SK-N-SH (cell line): ENCODE data around the gene RREB1. TPM values are rescaled to one million over a fixed set of nuclear protein-coding genes. Genes with fewer than 3 reads are reported as not detected.

ENCODE experiments used
- CTCF ChIA-PET: fragments of 300-600, 350-600 bp; formaldehyde crosslinking; extraction: SDS; loops from one replicate; lab custom pipeline; 2021; lab: Yijun Ruan, JAX
- POLR2A ChIA-PET: fragments of 350-600 bp; sonication (Branson Sonifier 250); formaldehyde crosslinking; extraction: SDS; loops from one replicate; lab custom pipeline; 2020; ENCODE audit warnings: antibody characterized with exemption, inconsistent platforms; lab: Yijun Ruan, JAX
- DNase-seq: peaks from one replicate; pipeline ENCODE4 v3.0.0; 2012
- H2AFZ ChIP-seq: fragments of 200-600 bp; sonication (generic); 2 replicates; pipeline ENCODE4 v1.8.1; 2016; ENCODE audit warnings: antibody characterized with exemption, mild to moderate bottlenecking, low read depth
- H3F3A ChIP-seq: fragments of 200-600 bp; sonication (generic); replicated peaks from 2 replicates; pipeline ENCODE3; 2016; ENCODE audit warnings: antibody characterized with exemption, mild to moderate bottlenecking; ENCODE audit not compliant: insufficient read depth
- H3K27ac ChIP-seq, 2 experiments: fragments of 200-500 bp in 1 of 2; fragments of 200-600 bp in 1 of 2; sonication (Bioruptor generic) in 1 of 2; sonication (generic), shearing (Covaris generic) in 1 of 2; 2 replicates each; pipeline versions ENCODE4 v1.5.1 to v1.6.1; 2014 to 2016; ENCODE audit warnings: low read depth in 2 of 2, inconsistent platforms in 1 of 2, low read length in 1 of 2, mild to moderate bottlenecking in 1 of 2, mixed read lengths in 1 of 2
- H3K27me3 ChIP-seq: fragments of 200-600 bp; sonication (generic), shearing (Covaris generic); 2 replicates; pipeline ENCODE4 v1.6.1; 2016; ENCODE audit warnings: mixed run types; ENCODE audit not compliant: insufficient read depth
- H3K36me3 ChIP-seq, 2 experiments: fragments of 200-500 bp in 1 of 2; fragments of 200-600 bp in 1 of 2; sonication (Bioruptor generic) in 1 of 2; sonication (generic) in 1 of 2; replicated peaks in 1 of 2; 2 replicates each; pipeline versions ENCODE3 to v1.5.1; 2014 to 2016; ENCODE audit warnings: low read length in 1 of 2, mild to moderate bottlenecking in 1 of 2; ENCODE audit not compliant: insufficient read depth in 2 of 2, control insufficient read depth in 1 of 2
- H3K4me1 ChIP-seq, 2 experiments: fragments of 200-500 bp in 1 of 2; fragments of 200-600 bp in 1 of 2; sonication (Bioruptor generic) in 1 of 2; sonication (generic), shearing (Covaris generic) in 1 of 2; 2 replicates each; pipeline versions ENCODE4 v1.5.1 to v1.6.1; 2014 to 2016; ENCODE audit warnings: low read depth in 1 of 2, low read length in 1 of 2, mixed run types in 1 of 2; ENCODE audit not compliant: insufficient read depth in 2 of 2, control insufficient read depth in 1 of 2
- H3K4me2 ChIP-seq: fragments of 200-600 bp; sonication (generic), shearing (Covaris generic); 2 replicates; pipeline ENCODE4 v1.6.1; 2017; ENCODE audit warnings: mixed run types
- H3K4me3 ChIP-seq, 2 experiments: fragments of 200-500 bp in 1 of 2; fragments of 200-600 bp in 1 of 2; sonication (Bioruptor generic) in 1 of 2; sonication (generic), shearing (Covaris generic) in 1 of 2; 2 replicates each; pipeline versions ENCODE4 v1.5.1 to v1.8.1; 2014 to 2016; ENCODE audit warnings: low read depth in 2 of 2, inconsistent platforms in 1 of 2, low read length in 1 of 2, mild to moderate bottlenecking in 1 of 2, mixed read lengths in 1 of 2, moderate library complexity in 1 of 2
- H3K79me2 ChIP-seq: fragments of 200-600 bp; sonication (generic); 2 replicates; pipeline ENCODE4 v1.8.1; 2017; ENCODE audit warnings: mild to moderate bottlenecking; ENCODE audit not compliant: insufficient read depth
- H3K9ac ChIP-seq: fragments of 200-600 bp; sonication (generic); 2 replicates; pipeline ENCODE4 v1.6.1; 2017; ENCODE audit warnings: mixed run types
- H3K9me2 ChIP-seq: fragments of 200-600 bp; sonication (generic); 2 replicates; pipeline ENCODE4 v1.6.1; 2017; ENCODE audit warnings: mixed run types
- H3K9me3 ChIP-seq: fragments of 200-600 bp; sonication (generic); 2 replicates; pipeline ENCODE4 v1.6.1; 2017; ENCODE audit warnings: mixed run types, mild to moderate bottlenecking, moderate library complexity
- H4K20me1 ChIP-seq: fragments of 200-600 bp; sonication (generic); 2 replicates; pipeline ENCODE4 v1.6.1; 2017; ENCODE audit warnings: mild to moderate bottlenecking, mixed run types; ENCODE audit not compliant: insufficient read depth
- ELF1 ChIP-seq: IDR thresholded peaks from 2 replicates; pipeline ENCODE4 v1.4.0; 2012
- EP300 ChIP-seq, 2 experiments: IDR thresholded peaks; 2 replicates each; pipeline versions ENCODE4 v1.4.0 to v1.6.1; 2012; ENCODE audit warnings: borderline replicate concordance in 1 of 2, low read depth in 1 of 2, low read length in 1 of 2
- EZH2phosphoT487 ChIP-seq: fragments of 200-600 bp; sonication (generic); IDR thresholded peaks from 2 replicates; pipeline ENCODE4 v1.6.1; 2017; ENCODE audit warnings: low read depth, mixed run types, mild to moderate bottlenecking, antibody characterized with exemption, moderate library complexity, borderline replicate concordance
- FOXJ3 ChIP-seq: sonication (generic); formaldehyde crosslinking; IDR thresholded peaks from 2 replicates; pipeline ENCODE4 v1.5.1; 2020; ENCODE audit warnings: mild to moderate bottlenecking, missing genetic modification reagents
- FOXM1 ChIP-seq: IDR thresholded peaks from 2 replicates; pipeline ENCODE4 v1.4.0; 2012; ENCODE audit warnings: low read depth, mild to moderate bottlenecking
- GATA2 ChIP-seq: sonication (generic); formaldehyde crosslinking; IDR thresholded peaks from 2 replicates; pipeline ENCODE4 v1.5.0; 2020; ENCODE audit warnings: mild to moderate bottlenecking, missing genetic modification reagents
- JUND ChIP-seq: IDR thresholded peaks from 2 replicates; pipeline ENCODE4 v1.4.0; 2012
- MEF2A ChIP-seq: IDR thresholded peaks from 2 replicates; pipeline ENCODE4 v1.4.0; 2012; ENCODE audit warnings: low read depth, borderline replicate concordance
- NFIC ChIP-seq: IDR thresholded peaks from 2 replicates; pipeline ENCODE4 v1.4.0; 2012; ENCODE audit warnings: borderline replicate concordance
- POLR2AphosphoS5 ChIP-seq: IDR thresholded peaks from 2 replicates; pipeline ENCODE4 v1.6.1; 2012; ENCODE audit warnings: low read depth, low read length
- SIN3A ChIP-seq: IDR thresholded peaks from 2 replicates; pipeline ENCODE4 v1.6.1; 2012; ENCODE audit warnings: low read depth, mild to moderate bottlenecking, low read length, moderate library complexity, borderline replicate concordance
- SMC3 ChIP-seq: IDR thresholded peaks from 2 replicates; pipeline ENCODE4 v1.6.1; 2012; ENCODE audit warnings: low read depth, low read length, improper control_type of control experiment
- YY1 ChIP-seq: IDR thresholded peaks from 2 replicates; pipeline ENCODE4 v1.4.0; 2012; ENCODE audit warnings: low read depth, mild to moderate bottlenecking
- WGBS: methylation state at CpG from one replicate; pipeline ENCODE4 v1.1.6; 2017; ENCODE audit warnings: low lambda C conversion rate; 5-methylcytosine and 5-hydroxymethylcytosine counted together
- polyA plus RNA-seq, 3 experiments: library from polyadenylated mRNA; depleted of rRNA; stranded (reverse); fragments of >200 nt; gene quantifications; 2 replicates each; pipeline ENCODE4 v1.2.3, GENCODE V29; 2012
- TF ChIP-seq, protein P1 (sequence below): fragments of 150-350 bp; IDR thresholded peaks from 2 replicates; pipeline ENCODE4 v1.6.1; 2017; ENCODE audit warnings: antibody characterized with exemption, low read length, low read depth, borderline replicate concordance
- TF ChIP-seq, protein P2 (sequence below): IDR thresholded peaks from 2 replicates; pipeline ENCODE4 v1.4.0; 2012; ENCODE audit warnings: low read depth, borderline replicate concordance

Gene RREB1
- polyA plus RNA-seq, 1 of the 3 experiments (the other 2 are of a cell fraction): 2.0 TPM

DNA sequence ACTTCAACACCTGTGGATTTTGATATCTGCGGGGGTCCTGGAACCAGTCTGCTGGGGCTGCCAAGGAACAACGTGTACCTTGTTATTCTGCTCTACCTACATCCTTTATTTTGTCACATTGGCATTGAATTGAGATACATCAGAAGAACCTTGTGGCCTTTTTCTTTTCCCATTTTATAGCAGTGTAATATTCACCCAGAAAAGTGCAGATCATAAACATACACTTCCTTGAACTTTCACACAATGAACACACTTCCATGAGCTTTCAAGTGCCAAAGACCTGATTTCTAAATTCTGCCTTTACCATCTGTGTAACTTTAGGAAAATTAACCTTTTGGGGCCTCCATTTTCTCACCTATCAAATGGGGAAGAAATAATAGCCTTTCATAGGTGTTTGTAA lies 29.9 kb upstream of the RREB1 start:
- H3F3A ChIP-seq: no peaks in the 10 kb centered on the region
- no peak overlapping the region for H3K4me2 ChIP-seq
- TF ChIP-seq YY1 (no peak), SIN3A (no peak), EZH2phosphoT487 (no peak), FOXM1 (no peak), ELF1 (no peak), MEF2A (no peak), JUND (no peak), EP300 (IDR thresholded peaks at IDR 0.05; ENCODE audit: borderline replicate concordance in 1 of 2, low read depth in 1 of 2, low read length in 1 of 2) (no peak), SMC3 (no peak), FOXJ3 (CRISPR knock-in tag) (no peak), GATA2 (no peak), NFIC (no peak), POLR2AphosphoS5 (no peak)
- TF ChIP-seq, protein P1, sequence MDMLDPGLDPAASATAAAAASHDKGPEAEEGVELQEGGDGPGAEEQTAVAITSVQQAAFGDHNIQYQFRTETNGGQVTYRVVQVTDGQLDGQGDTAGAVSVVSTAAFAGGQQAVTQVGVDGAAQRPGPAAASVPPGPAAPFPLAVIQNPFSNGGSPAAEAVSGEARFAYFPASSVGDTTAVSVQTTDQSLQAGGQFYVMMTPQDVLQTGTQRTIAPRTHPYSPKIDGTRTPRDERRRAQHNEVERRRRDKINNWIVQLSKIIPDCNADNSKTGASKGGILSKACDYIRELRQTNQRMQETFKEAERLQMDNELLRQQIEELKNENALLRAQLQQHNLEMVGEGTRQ: no peak
- TF ChIP-seq, protein P2, sequence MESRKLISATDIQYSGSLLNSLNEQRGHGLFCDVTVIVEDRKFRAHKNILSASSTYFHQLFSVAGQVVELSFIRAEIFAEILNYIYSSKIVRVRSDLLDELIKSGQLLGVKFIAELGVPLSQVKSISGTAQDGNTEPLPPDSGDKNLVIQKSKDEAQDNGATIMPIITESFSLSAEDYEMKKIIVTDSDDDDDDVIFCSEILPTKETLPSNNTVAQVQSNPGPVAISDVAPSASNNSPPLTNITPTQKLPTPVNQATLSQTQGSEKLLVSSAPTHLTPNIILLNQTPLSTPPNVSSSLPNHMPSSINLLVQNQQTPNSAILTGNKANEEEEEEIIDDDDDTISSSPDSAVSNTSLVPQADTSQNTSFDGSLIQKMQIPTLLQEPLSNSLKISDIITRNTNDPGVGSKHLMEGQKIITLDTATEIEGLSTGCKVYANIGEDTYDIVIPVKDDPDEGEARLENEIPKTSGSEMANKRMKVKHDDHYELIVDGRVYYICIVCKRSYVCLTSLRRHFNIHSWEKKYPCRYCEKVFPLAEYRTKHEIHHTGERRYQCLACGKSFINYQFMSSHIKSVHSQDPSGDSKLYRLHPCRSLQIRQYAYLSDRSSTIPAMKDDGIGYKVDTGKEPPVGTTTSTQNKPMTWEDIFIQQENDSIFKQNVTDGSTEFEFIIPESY: no peak
- 45% methylated on average over 2 of the region's 2 CpGs for WGBS
- CTCF ChIA-PET: no interaction called here
- H3K27ac ChIP-seq: no peak overlapping the region
- no peaks in the 10 kb centered on the region for H3K79me2 ChIP-seq
- H3K36me3 ChIP-seq: no peaks in the 10 kb centered on the region
- H3K27me3 ChIP-seq: no peaks in the 10 kb centered on the region
- no peaks in the 10 kb centered on the region for H3K4me1 ChIP-seq
- H3K4me3 ChIP-seq: no peak overlapping the region
- no peaks in the 10 kb centered on the region for H3K9me2 ChIP-seq
- no peaks in the 10 kb centered on the region for H3K9me3 ChIP-seq
- no peak overlapping the region for H2AFZ ChIP-seq
- no peak overlapping the region for H3K9ac ChIP-seq
- DNase-seq: no peak
- no peaks in the 10 kb centered on the region for H4K20me1 ChIP-seq
- POLR2A ChIA-PET: interaction anchor here (0.7 kb wide), 1 partner anchor 391 kb away, joined by 3 read pairs; no protein-coding TSS in a partner anchor

- Histone ChIP-seq H3F3A (no peaks in the 10 kb centered on the region), H3K4me1 (no peaks in the 10 kb centered on the region), H3K27ac (no peak overlapping the region), H3K27me3 (no peaks in the 10 kb centered on the region), H4K20me1 (no peaks in the 10 kb centered on the region), H3K4me2 (no peak overlapping the region), H3K4me3 (no peak overlapping the region), H3K79me2 (no peaks in the 10 kb centered on the region), H2AFZ (no peak overlapping the region), H3K9me2 (no peaks in the 10 kb centered on the region), H3K9me3 (no peaks in the 10 kb centered on the region), H3K36me3 (no peaks in the 10 kb centered on the region), H3K9ac (no peak overlapping the region)
- ChIA-PET POLR2A (no interaction called here), CTCF (no interaction called here)
- TF ChIP-seq SIN3A (no peak), GATA2 (no peak)
- no peak for DNase-seq
- 64% methylated on average over 6 of the region's 6 CpGs for WGBS
Observed at GRCh38 chr6:7078856-7079255, 28.9 kb upstream of the RREB1 start.
